NCI-H1930 (cell line): ENCODE measurements around the gene B4GALNT1.

Source experiments
- DNase-seq, 2 experiments: peaks; one replicate each; lab custom pipeline; 2025; lab: John Stamatoyannopoulos, UW

The B4GALNT1 gene

GRCh38 chr12:57585156-57585555 is 47.8 kb downstream of the B4GALNT1 start:
- DNase-seq: no peak

DNA sequence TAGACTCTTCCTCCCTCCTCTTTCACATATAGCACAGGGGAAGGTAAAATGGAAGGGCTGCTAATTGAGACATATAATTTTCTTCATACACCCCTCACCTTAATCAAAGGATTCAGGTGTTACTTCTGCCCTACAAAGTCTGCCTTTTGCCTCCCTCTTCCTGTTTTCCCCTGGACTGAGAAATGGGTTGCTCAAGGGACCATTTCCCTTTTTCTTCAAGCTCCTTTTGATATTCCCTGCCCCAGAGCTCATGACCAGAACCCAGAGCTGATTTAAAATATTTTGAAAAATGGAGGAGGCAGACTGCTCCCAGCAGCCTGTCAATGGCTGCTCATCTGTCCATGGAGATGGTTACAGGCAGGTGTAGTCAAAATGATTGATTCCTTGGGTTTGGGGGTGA is 48.3 kb downstream of the B4GALNT1 start:
- DNase-seq: no peak

DNA sequence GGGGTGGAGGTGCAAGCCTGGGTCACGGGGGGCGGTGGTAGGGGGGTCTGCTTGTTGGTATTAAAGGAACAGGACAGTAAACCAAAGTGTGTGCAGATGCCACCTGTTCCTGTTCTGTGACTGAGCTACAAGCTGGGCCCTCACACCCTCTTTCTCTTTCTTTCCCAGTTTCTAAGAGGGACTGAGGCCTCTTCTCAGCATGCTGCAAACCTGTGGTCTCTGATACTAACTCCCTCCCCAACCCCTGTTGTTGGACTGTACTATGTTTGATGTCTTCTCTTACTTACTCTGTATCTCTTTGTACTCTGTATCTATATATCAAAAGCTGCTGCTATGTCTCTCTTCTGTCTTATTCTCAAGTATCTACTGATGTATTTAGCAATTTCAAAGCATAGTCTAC is 49.0 kb downstream of the B4GALNT1 start:
- no peak for DNase-seq

DNA sequence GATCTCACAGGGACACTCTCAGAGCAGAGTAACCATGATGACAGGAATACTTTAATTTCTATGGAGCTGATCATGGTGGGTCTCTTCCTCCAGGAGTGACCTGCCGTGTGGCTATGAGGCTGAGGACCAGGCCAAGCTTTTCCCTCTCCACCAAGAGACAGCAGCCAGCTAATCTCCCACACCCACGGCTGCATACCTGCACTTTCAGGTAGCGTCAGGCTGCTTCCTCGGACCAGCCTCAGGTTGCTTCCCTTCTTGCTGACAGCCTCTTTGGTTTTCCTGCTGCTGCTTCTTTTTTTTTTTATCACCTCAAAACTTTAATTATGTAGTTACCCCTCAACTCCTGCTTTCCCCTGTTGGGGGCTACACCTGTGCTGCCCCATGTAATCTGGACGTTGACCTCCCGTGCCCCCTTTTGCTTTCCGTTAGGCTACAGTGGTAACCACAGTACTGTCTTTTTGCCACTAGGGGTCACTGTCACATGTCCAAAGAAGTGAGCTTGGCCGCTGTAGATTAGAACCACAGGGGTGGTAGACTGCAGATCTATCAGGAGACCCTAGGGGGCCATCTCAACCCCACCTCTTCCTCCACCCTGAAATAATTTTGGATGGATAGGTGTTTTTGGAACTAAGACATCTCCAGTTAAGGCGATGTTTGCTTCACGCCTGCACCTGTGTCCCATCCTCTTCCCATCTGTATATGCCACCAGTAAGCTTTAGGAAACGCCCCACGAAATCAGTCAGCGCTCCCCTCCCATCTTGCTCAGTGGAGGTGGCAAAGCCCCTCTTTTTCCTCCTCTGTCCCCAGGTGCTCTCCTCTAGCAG is 49.8 kb downstream of the B4GALNT1 start:
- peak; percentile 66 to 69 for DNase-seq

DNA sequence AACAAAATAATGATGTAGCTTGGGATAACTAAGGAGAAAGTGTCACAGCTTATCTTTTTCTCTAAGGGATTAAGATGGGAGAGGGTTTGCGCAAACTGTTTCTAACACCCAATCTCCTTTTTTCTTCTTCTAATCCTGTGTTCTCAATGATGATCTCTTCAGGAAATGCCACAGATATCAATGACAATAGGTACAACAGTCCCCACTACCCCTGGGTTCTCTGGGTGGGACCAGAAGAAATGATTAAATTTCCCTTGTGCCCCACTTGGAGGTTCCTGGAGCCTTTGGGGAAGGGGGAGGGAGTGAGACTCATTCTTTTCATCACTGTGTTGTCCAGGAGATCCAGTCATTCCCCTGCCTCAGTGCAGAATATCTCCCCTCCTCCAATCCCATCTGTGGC is 50.6 kb downstream of the B4GALNT1 start:
- no peak for DNase-seq

- DNase-seq: no peak
Observed at GRCh38 chr12:57581802-57582201, 51.2 kb downstream of the B4GALNT1 start.

DNA sequence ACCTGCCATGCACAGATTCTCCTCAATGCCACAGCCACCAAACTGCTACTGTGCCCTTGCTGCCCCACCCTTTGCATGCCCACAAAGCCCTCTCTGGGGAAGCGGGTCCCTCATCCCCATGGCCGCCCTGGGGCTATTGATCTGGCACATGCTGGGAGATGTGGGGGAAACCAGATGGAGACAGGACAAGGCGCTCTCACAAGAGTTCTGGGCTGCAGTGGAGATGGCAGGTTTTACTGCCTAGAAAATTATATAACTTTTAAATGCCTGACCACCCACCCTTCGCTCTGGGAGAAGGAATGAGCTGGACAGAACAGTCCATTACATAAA is 52.6 kb downstream of the B4GALNT1 start:
- DNase-seq: no peak

GRCh38 chr12:57579677-57580465 is 53.1 kb downstream of the B4GALNT1 start:
- DNase-seq: no peak

GRCh38 chr12:57579011-57579410 is 54.0 kb downstream of the B4GALNT1 start:
- no peak for DNase-seq

GRCh38 chr12:57577981-57578758 is 54.8 kb downstream of the B4GALNT1 start:
- DNase-seq: no peak

- DNase-seq: no peak
Observed at GRCh38 chr12:57576613-57577160, 56.3 kb downstream of the B4GALNT1 start.
